NCI-H1417 treated with DMSO at 0.1 percent for 48 hours (cell line): Measurements from ENCODE around the gene ABCA10.
"Not testable (repeated sequence)": the region's sequence is repeated elsewhere in the genome, so short reads cannot be mapped to it uniquely, and the experiment has no call there.

Source experiments
- DNase-seq: peaks from one replicate; lab custom pipeline; 2025; lab: John Stamatoyannopoulos, UW

The ABCA10 gene

GRCh38 chr17:69230939-69231338 lies 2.3 kb upstream of the ABCA10 start:
- DNase-seq: no peak

GRCh38 chr17:69228018-69228417 lies 606 bp downstream of the ABCA10 start:
- DNase-seq: no peak

GRCh38 chr17:69227541-69227940 lies 1.1 kb downstream of the ABCA10 start:
- no peak for DNase-seq

- DNase-seq: no peak
Observed at GRCh38 chr17:69223809-69224208, 4.8 kb downstream of the ABCA10 start.

GRCh38 chr17:69222707-69223258 lies 5.8 kb downstream of the ABCA10 start:
- no peak for DNase-seq

- no peak for DNase-seq
Observed at GRCh38 chr17:69220098-69220497, 8.5 kb downstream of the ABCA10 start.

- no peak for DNase-seq
Observed at GRCh38 chr17:69218986-69219385, 9.6 kb downstream of the ABCA10 start.

GRCh38 chr17:69213059-69213813 lies 15.4 kb downstream of the ABCA10 start:
- no peak for DNase-seq

- no peak for DNase-seq
Observed at GRCh38 chr17:69208640-69209039, 20.0 kb downstream of the ABCA10 start.

GRCh38 chr17:69207151-69207550 lies 21.5 kb downstream of the ABCA10 start:
- no peak for DNase-seq

GRCh38 chr17:69198238-69198637 lies 30.4 kb downstream of the ABCA10 start:
- DNase-seq: no peak

GRCh38 chr17:69196105-69196653 lies 32.4 kb downstream of the ABCA10 start:
- not testable (repeated sequence) for DNase-seq

- no peak for DNase-seq
Observed at GRCh38 chr17:69192754-69193153, 35.9 kb downstream of the ABCA10 start.

- no peak for DNase-seq
Observed at GRCh38 chr17:69188796-69189195, 39.8 kb downstream of the ABCA10 start.

GRCh38 chr17:69188064-69188463 lies 40.6 kb downstream of the ABCA10 start:
- DNase-seq: no peak

- DNase-seq: no peak
Observed at GRCh38 chr17:69187294-69187693, 41.3 kb downstream of the ABCA10 start.

GRCh38 chr17:69179227-69179952 lies 49.2 kb downstream of the ABCA10 start:
- DNase-seq: no peak

- no peak for DNase-seq
Observed at GRCh38 chr17:69176457-69176795, 52.2 kb downstream of the ABCA10 start.

- DNase-seq: no peak
Observed at GRCh38 chr17:69175625-69176456, 52.8 kb downstream of the ABCA10 start.

- no peak for DNase-seq
Observed at GRCh38 chr17:69175262-69175624, 53.4 kb downstream of the ABCA10 start.

GRCh38 chr17:69173118-69173517 lies 55.5 kb downstream of the ABCA10 start:
- DNase-seq: no peak

- no peak for DNase-seq
Observed at GRCh38 chr17:69170377-69170776, 58.2 kb downstream of the ABCA10 start.
